Measurements from ENCODE around the gene TANC1. TPM values are rescaled to one million over a fixed set of nuclear protein-coding genes. Genes with fewer than 3 reads are reported as not detected.
A peak's percentile ranks its signal among the peaks of the same experiment; 100 is the strongest.

Gene TANC1
- total RNA-seq, 1 donor from 2014 or later: 45.0 TPM

GRCh38 chr2:158922601-158923000 lies 45.8 kb upstream of the TANC1 start:
- no peak overlapping the region for H3K27ac ChIP-seq (ENCODE audit: low read depth, low read length)
- H3K4me1 ChIP-seq (ENCODE audit: insufficient read depth, low read length): peaks cover 18% of the 10 kb centered on the region
- H4K20me1 ChIP-seq (ENCODE audit: insufficient read depth, low read length): no peaks in the 10 kb centered on the region
- H3K27me3 ChIP-seq (ENCODE audit: insufficient read depth, low read length): no peaks in the 10 kb centered on the region
- H3K4me2 ChIP-seq (ENCODE audit: low read length): peak overlapping the region; percentile 31
- H3K9me3 ChIP-seq (ENCODE audit: insufficient read depth, low read depth, low read length): no peaks in the 10 kb centered on the region
- H3K27ac Mint-ChIP-seq (ENCODE audit: unreplicated experiment): no peak overlapping the region
- no peak overlapping the region for H3K4me3 ChIP-seq (ENCODE audit: insufficient read depth, low read depth, low read length)
- H2AFZ ChIP-seq (ENCODE audit: low read depth, low read length): no peak overlapping the region
- no peaks in the 10 kb centered on the region for H3K36me3 ChIP-seq (ENCODE audit: insufficient read depth, low read length)
- peak; percentile 26 for FAIRE-seq
- no peaks in the 10 kb centered on the region for H3K36me3 Mint-ChIP-seq (ENCODE audit: low read depth, unreplicated experiment)
- no peak overlapping the region for H3K9ac ChIP-seq (ENCODE audit: low read length)
- no peaks in the 10 kb centered on the region for H3K27me3 Mint-ChIP-seq (ENCODE audit: low read depth, unreplicated experiment)
- TF ChIP-seq EZH2 (IDR thresholded peaks at IDR 0.05; ENCODE audit: insufficient read depth, low read length) (no peak), CTCF (IDR thresholded peaks at IDR 0.05; ENCODE audit: insufficient read depth, low read depth, low read length) (no peak)
- H3K79me2 ChIP-seq (ENCODE audit: insufficient read depth, low read length): no peaks in the 10 kb centered on the region
- DNase-seq (ENCODE audit: low read depth): no peak
- peaks cover 5% of the 10 kb centered on the region for H3K9me3 Mint-ChIP-seq (ENCODE audit: unreplicated experiment)
- peaks cover 19% of the 10 kb centered on the region for H3K4me1 Mint-ChIP-seq (ENCODE audit: low read depth, unreplicated experiment)
- no peak overlapping the region for H3K4me3 Mint-ChIP-seq (ENCODE audit: unreplicated experiment)

GRCh38 chr2:158923180-158923594 lies 45.3 kb upstream of the TANC1 start:
- DNase-seq (ENCODE audit: low read depth): no peak
- no peak for TF ChIP-seq EZH2 (IDR thresholded peaks at IDR 0.05; ENCODE audit: insufficient read depth, low read length)
- no peak for TF ChIP-seq CTCF (IDR thresholded peaks at IDR 0.05; ENCODE audit: insufficient read depth, low read depth, low read length)
- Histone ChIP-seq H4K20me1 (ENCODE audit: insufficient read depth, low read length) (no peaks in the 10 kb centered on the region), H2AFZ (ENCODE audit: low read depth, low read length) (no peak overlapping the region), H3K9ac (ENCODE audit: low read length) (no peak overlapping the region), H3K36me3 (ENCODE audit: insufficient read depth, low read length) (no peaks in the 10 kb centered on the region), H3K9me3 (ENCODE audit: insufficient read depth, low read depth, low read length) (no peaks in the 10 kb centered on the region), H3K79me2 (ENCODE audit: insufficient read depth, low read length) (no peaks in the 10 kb centered on the region), H3K27me3 (ENCODE audit: insufficient read depth, low read length) (no peaks in the 10 kb centered on the region), H3K27ac (ENCODE audit: low read depth, low read length) (no peak overlapping the region), H3K4me1 (ENCODE audit: insufficient read depth, low read length) (peaks cover 18% of the 10 kb centered on the region), H3K4me2 (ENCODE audit: low read length) (peak overlapping the region; percentile 31), H3K4me3 (ENCODE audit: insufficient read depth, low read depth, low read length) (no peak overlapping the region)
- no peak overlapping the region for H3K27ac Mint-ChIP-seq (ENCODE audit: unreplicated experiment)
- H3K9me3 Mint-ChIP-seq (ENCODE audit: unreplicated experiment): peaks cover 5% of the 10 kb centered on the region
- FAIRE-seq: no peak
- peaks cover 19% of the 10 kb centered on the region for H3K4me1 Mint-ChIP-seq (ENCODE audit: low read depth, unreplicated experiment)
- no peaks in the 10 kb centered on the region for H3K27me3 Mint-ChIP-seq (ENCODE audit: low read depth, unreplicated experiment)
- H3K36me3 Mint-ChIP-seq (ENCODE audit: low read depth, unreplicated experiment): no peaks in the 10 kb centered on the region
- H3K4me3 Mint-ChIP-seq (ENCODE audit: unreplicated experiment): no peak overlapping the region

GRCh38 chr2:158923641-158924040 lies 44.8 kb upstream of the TANC1 start:
- Histone ChIP-seq H3K79me2 (ENCODE audit: insufficient read depth, low read length) (no peaks in the 10 kb centered on the region), H3K36me3 (ENCODE audit: insufficient read depth, low read length) (no peaks in the 10 kb centered on the region), H3K27ac (ENCODE audit: low read depth, low read length) (no peak overlapping the region), H2AFZ (ENCODE audit: low read depth, low read length) (no peak overlapping the region), H3K4me1 (ENCODE audit: insufficient read depth, low read length) (peaks cover 18% of the 10 kb centered on the region), H3K4me2 (ENCODE audit: low read length) (no peak overlapping the region), H3K9ac (ENCODE audit: low read length) (no peak overlapping the region), H3K4me3 (ENCODE audit: insufficient read depth, low read depth, low read length) (no peak overlapping the region), H3K27me3 (ENCODE audit: insufficient read depth, low read length) (no peaks in the 10 kb centered on the region), H3K9me3 (ENCODE audit: insufficient read depth, low read depth, low read length) (no peaks in the 10 kb centered on the region), H4K20me1 (ENCODE audit: insufficient read depth, low read length) (no peaks in the 10 kb centered on the region)
- FAIRE-seq (no peak), DNase-seq (ENCODE audit: low read depth) (no peak)
- Mint-ChIP-seq H3K27ac (ENCODE audit: unreplicated experiment) (no peak overlapping the region), H3K4me3 (ENCODE audit: unreplicated experiment) (no peak overlapping the region), H3K4me1 (ENCODE audit: low read depth, unreplicated experiment) (peaks cover 19% of the 10 kb centered on the region), H3K9me3 (ENCODE audit: unreplicated experiment) (peaks cover 4% of the 10 kb centered on the region), H3K27me3 (ENCODE audit: low read depth, unreplicated experiment) (no peaks in the 10 kb centered on the region), H3K36me3 (ENCODE audit: low read depth, unreplicated experiment) (no peaks in the 10 kb centered on the region)
- TF ChIP-seq CTCF (IDR thresholded peaks at IDR 0.05; ENCODE audit: insufficient read depth, low read depth, low read length): no peak
- no peak for TF ChIP-seq EZH2 (IDR thresholded peaks at IDR 0.05; ENCODE audit: insufficient read depth, low read length)

Measured in astrocyte (in vitro differentiated cells and primary cell).